Epithelial cell of esophagus (primary cell): ENCODE data around the gene CHST11.

Experiments
- DNase-seq: peaks from one replicate; pipeline ENCODE4 v3.0.0; 2010; ENCODE audit warnings: low read depth
- H3K4me3 ChIP-seq: 2 replicates; pipeline ENCODE4 v1.5.1; 2011; ENCODE audit warnings: mild to moderate bottlenecking, low read length, control low read depth
- CTCF ChIP-seq: IDR thresholded peaks from 2 replicates; pipeline ENCODE4 v1.5.1; 2011; ENCODE audit warnings: low read depth, mild to moderate bottlenecking, low read length, control low read depth, inconsistent platforms; ENCODE audit not compliant: insufficient read depth; ENCODE audit errors: missing control alignments

Gene CHST11

GRCh38 chr12:104490850-104491249 lies 34.1 kb downstream of the CHST11 start:
- no peak overlapping the region for H3K4me3 ChIP-seq
- TF ChIP-seq CTCF = no peak
- DNase-seq = no peak

- DNase-seq = no peak
- TF ChIP-seq CTCF = no peak
- no peak overlapping the region for H3K4me3 ChIP-seq
Measured at GRCh38 chr12:104493496-104493895, 36.7 kb downstream of the CHST11 start.

GRCh38 chr12:104494137-104494792 lies 37.5 kb downstream of the CHST11 start:
- no peak for DNase-seq
- TF ChIP-seq CTCF = no peak
- H3K4me3 ChIP-seq = no peak overlapping the region

GRCh38 chr12:104494793-104495158 lies 38.0 kb downstream of the CHST11 start:
- no peak for DNase-seq
- H3K4me3 ChIP-seq = no peak overlapping the region
- no peak for TF ChIP-seq CTCF

GRCh38 chr12:104495786-104496185 lies 39.0 kb downstream of the CHST11 start:
- no peak for DNase-seq
- no peak for TF ChIP-seq CTCF
- H3K4me3 ChIP-seq = no peak overlapping the region

GRCh38 chr12:104496336-104496735 lies 39.6 kb downstream of the CHST11 start:
- TF ChIP-seq CTCF = no peak
- H3K4me3 ChIP-seq = no peak overlapping the region
- no peak for DNase-seq

GRCh38 chr12:104498211-104498801 lies 41.6 kb downstream of the CHST11 start:
- no peak for DNase-seq
- H3K4me3 ChIP-seq = no peak overlapping the region
- no peak for TF ChIP-seq CTCF
